CD4-positive, alpha-beta memory T cell (primary cell): ENCODE data around the gene SHQ1. TPM values are rescaled to one million over a fixed set of nuclear protein-coding genes. Genes with fewer than 3 reads are reported as not detected.

Experiments used
- CTCF ChIA-PET: fragments of 350-600 bp; sonication (Branson Sonifier 250); formaldehyde crosslinking; loops from one replicate; lab custom pipeline; 2021; ENCODE audit warnings: inconsistent platforms; ENCODE audit not compliant: partially characterized antibody; lab: Charles Lee
- POLR2A ChIA-PET: fragments of 350-600 bp; sonication (Branson Sonifier 250); formaldehyde crosslinking; loops from one replicate; lab custom pipeline; 2021; ENCODE audit not compliant: partially characterized antibody; lab: Charles Lee
- DNase-seq, 5 donors: peaks; one replicate each; pipeline versions ENCODE4 v3.0.0 to v3.0.0-alpha.2; 2020 to 2022; ENCODE audit warnings: mixed read lengths in 1 of 5
- H3K27ac ChIP-seq: one replicate; pipeline ENCODE4 v1.7.0; 2013; ENCODE audit warnings: low read depth, low read length
- H3K27me3 ChIP-seq: 2 replicates; pipeline ENCODE4 v1.7.0; 2013; ENCODE audit warnings: mild to moderate bottlenecking, low read length, moderate library complexity; ENCODE audit not compliant: insufficient read depth
- H3K36me3 ChIP-seq: 2 replicates; pipeline ENCODE4 v1.7.0; 2013; ENCODE audit warnings: mild to moderate bottlenecking, low read length, moderate library complexity; ENCODE audit not compliant: insufficient read depth
- H3K4me1 ChIP-seq: 2 replicates; pipeline ENCODE4 v1.7.0; 2013; ENCODE audit warnings: mild to moderate bottlenecking, low read length, moderate library complexity; ENCODE audit not compliant: insufficient read depth
- H3K4me3 ChIP-seq, 2 donors: one replicate each; pipeline ENCODE4 v1.7.0; 2013; ENCODE audit warnings: low read length in 2 of 2, mild to moderate bottlenecking in 1 of 2
- H3K9me3 ChIP-seq, 2 donors: one replicate each; pipeline ENCODE4 v1.7.0; 2013; ENCODE audit warnings: low read length in 2 of 2, control low read depth in 1 of 2; ENCODE audit not compliant: control insufficient read depth in 1 of 2
- H3K27ac Mint-ChIP-seq, 7 donors: one replicate each; pipeline ENCODE4 v1.8.0; 2020 to 2021; ENCODE audit warnings: mixed read lengths in 7 of 7, mild to moderate bottlenecking in 6 of 7, inconsistent platforms in 3 of 7, moderate library complexity in 3 of 7
- H3K27me3 Mint-ChIP-seq, 2 donors: one replicate each; pipeline ENCODE4 v1.8.0; 2020 to 2021; ENCODE audit warnings: mixed read lengths in 2 of 2
- H3K36me3 Mint-ChIP-seq, 2 donors: one replicate each; pipeline ENCODE4 v1.8.0; 2020 to 2021; ENCODE audit warnings: mixed read lengths in 2 of 2, inconsistent platforms in 1 of 2, mild to moderate bottlenecking in 1 of 2
- H3K4me1 Mint-ChIP-seq, 4 donors: one replicate each; pipeline ENCODE4 v1.8.0; 2020 to 2021; ENCODE audit warnings: mixed read lengths in 4 of 4, mild to moderate bottlenecking in 1 of 4
- H3K4me3 Mint-ChIP-seq, 8 donors: one replicate each; pipeline ENCODE4 v1.8.0; 2020 to 2021; ENCODE audit warnings: mixed read lengths in 8 of 8, mild to moderate bottlenecking in 7 of 8, moderate library complexity in 6 of 8, inconsistent platforms in 3 of 8
- H3K9me3 Mint-ChIP-seq, 8 donors: one replicate each; pipeline ENCODE4 v1.8.0; 2020 to 2021; ENCODE audit warnings: mixed read lengths in 8 of 8, mild to moderate bottlenecking in 5 of 8, inconsistent platforms in 3 of 8, moderate library complexity in 1 of 8
- intact Hi-C: fragments of 100-400 bp; cut with micrococcal nuclease; formaldehyde crosslinking; loops from one replicate; pipeline ENCODE4 v1.15.1; 2023
- polyA plus RNA-seq, 2 donors: library from polyadenylated mRNA; unstranded; fragments of 300-500 nt; fragmentation: Illumina TruSeq; gene quantifications; one replicate each; pipeline ENCODE4 v1.2.3, GENCODE V29; 2021
- total RNA-seq, 2 experiments: library from RNA; stranded (reverse); gene quantifications; one replicate each; pipeline ENCODE4 v1.2.3, GENCODE V29; 2021

The SHQ1 gene
- total and polyA plus RNA-seq, 4 experiments from 2014 or later, result 6.6 to 31.2 (median 26.1) TPM

DNA sequence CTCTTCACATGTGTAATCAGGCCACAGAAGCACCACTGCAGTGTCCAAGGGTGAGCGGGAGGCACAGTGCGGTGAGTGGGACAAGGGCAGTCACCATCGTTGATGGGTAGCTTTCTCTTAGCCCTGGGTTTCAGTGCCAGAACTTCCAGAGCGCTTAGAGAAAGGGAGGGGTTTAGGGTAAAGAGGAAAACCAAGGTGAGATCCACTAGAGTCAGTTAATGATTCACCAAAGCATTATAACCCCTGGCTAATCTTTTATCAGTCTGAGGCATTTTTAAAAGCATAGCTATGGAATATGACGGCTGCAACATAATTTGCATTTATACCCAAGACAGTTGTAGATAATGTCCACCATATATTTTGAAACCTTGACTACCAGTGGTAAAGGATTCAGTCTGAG is 94.8 kb downstream of the SHQ1 start:
- Mint-ChIP-seq H3K4me3 (no peak overlapping the region), H3K27me3 (no peaks in the 10 kb centered on the region), H3K36me3 (peaks cover 7 to 20% of the 10 kb centered on the region in 2 donors), H3K9me3 (no peaks in the 10 kb centered on the region), H3K4me1 (peaks cover 20 to 35% (median 30%) of the 10 kb centered on the region in 4 donors), H3K27ac (peak overlapping the region in 1 of 7 donors; percentile 27)
- ChIA-PET POLR2A (interaction anchor here (1.4 to 5.1 kb wide), 2 partner anchors 10 to 14 kb away, joined by 3 to 31 read pairs; no protein-coding TSS in a partner anchor), CTCF (no interaction called here)
- intact Hi-C loops, result no loop called here
- Histone ChIP-seq H3K27me3 (no peaks in the 10 kb centered on the region), H3K27ac (no peak overlapping the region), H3K4me3 (no peak overlapping the region), H3K36me3 (no peaks in the 10 kb centered on the region), H3K4me1 (peaks cover 34% of the 10 kb centered on the region), H3K9me3 (no peaks in the 10 kb centered on the region)
- DNase-seq, result no peak

DNA sequence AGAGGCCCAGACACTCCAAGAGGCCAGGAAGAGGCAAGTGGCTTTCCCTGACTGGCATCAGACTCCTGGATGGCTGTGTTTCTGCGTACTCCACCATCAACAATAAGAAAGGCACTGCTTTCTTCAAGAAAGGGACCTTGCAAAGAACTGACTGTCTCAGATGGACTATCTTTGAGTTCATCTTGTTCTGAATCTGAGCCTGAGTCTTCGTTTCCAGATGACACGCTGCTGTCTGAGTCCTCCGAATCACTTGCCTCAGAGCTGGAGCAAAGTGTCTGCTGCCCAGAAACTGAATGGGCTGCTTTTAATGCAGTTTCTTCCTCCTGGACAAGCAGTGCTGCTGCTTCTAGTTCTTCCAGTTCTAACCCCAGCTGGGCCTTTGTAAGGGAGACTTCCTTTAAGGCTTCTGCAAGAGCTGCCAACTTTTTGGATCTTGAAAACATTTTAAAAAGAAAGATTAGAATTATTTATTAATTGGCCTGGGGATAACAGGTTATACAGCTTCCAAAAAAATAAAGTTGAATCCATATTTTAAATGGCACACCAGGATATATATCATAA is 97.8 kb downstream of the SHQ1 start:
- Histone ChIP-seq H3K4me1 (peaks cover 6% of the 10 kb centered on the region), H3K27ac (no peak overlapping the region), H3K4me3 (no peak overlapping the region), H3K27me3 (no peaks in the 10 kb centered on the region), H3K36me3 (no peaks in the 10 kb centered on the region), H3K9me3 (no peaks in the 10 kb centered on the region)
- peaks cover 10 to 28% of the 10 kb centered on the region in 2 donors for H3K36me3 Mint-ChIP-seq
- no peak overlapping the region for H3K27ac Mint-ChIP-seq
- intact Hi-C loops, result no loop called here
- H3K4me3 Mint-ChIP-seq, result no peak overlapping the region
- DNase-seq, result no peak
- no peaks in the 10 kb centered on the region for H3K9me3 Mint-ChIP-seq
- peaks cover 7 to 12% (median 8%) of the 10 kb centered on the region in 4 donors for H3K4me1 Mint-ChIP-seq
- no peaks in the 10 kb centered on the region for H3K27me3 Mint-ChIP-seq
- ChIA-PET POLR2A (interaction anchor here (0.8 kb wide), 1 partner anchor 11 kb away, joined by 3 read pairs; no protein-coding TSS in a partner anchor), CTCF (no interaction called here)

DNA sequence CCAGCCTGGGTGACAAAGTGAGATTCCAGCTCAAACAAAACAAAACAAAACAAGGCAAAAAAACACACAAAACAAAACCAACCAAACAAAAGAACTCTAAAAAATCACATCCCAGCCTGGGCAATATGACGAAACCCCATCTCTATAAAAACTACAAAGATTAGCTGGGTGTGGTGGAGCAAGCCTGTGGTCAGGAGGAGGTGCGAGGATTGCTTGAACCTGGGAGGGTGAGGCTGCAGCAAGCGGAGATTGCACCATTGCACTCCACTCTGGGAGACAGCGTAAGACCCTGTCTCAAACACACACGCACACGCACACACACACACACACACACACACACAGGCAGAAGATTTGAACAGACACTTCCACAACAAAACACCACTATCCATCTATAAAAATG is 99.6 kb downstream of the SHQ1 start:
- DNase-seq, result no peak
- Histone ChIP-seq H3K36me3 (no peaks in the 10 kb centered on the region), H3K27me3 (no peaks in the 10 kb centered on the region), H3K4me1 (no peaks in the 10 kb centered on the region), H3K9me3 (no peaks in the 10 kb centered on the region), H3K27ac (no peak overlapping the region), H3K4me3 (no peak overlapping the region)
- Mint-ChIP-seq H3K4me3 (no peak overlapping the region), H3K27ac (peak overlapping the region in 2 of 7 donors; percentile 50 to 70), H3K36me3 (peaks cover 9 to 28% of the 10 kb centered on the region in 2 donors), H3K27me3 (no peaks in the 10 kb centered on the region), H3K4me1 (peaks cover 0 to 4% (median 3%) of the 10 kb centered on the region in 4 donors), H3K9me3 (no peaks in the 10 kb centered on the region)
- POLR2A ChIA-PET, result interaction anchor here (0.7 kb wide), 1 partner anchor 159 kb away, joined by 3 read pairs; no protein-coding TSS in a partner anchor
- intact Hi-C loops, result no loop called here
- CTCF ChIA-PET, result interaction anchor here (1.2 kb wide), 1 partner anchor 11 kb away, joined by 3 read pairs; no protein-coding TSS in a partner anchor

DNA sequence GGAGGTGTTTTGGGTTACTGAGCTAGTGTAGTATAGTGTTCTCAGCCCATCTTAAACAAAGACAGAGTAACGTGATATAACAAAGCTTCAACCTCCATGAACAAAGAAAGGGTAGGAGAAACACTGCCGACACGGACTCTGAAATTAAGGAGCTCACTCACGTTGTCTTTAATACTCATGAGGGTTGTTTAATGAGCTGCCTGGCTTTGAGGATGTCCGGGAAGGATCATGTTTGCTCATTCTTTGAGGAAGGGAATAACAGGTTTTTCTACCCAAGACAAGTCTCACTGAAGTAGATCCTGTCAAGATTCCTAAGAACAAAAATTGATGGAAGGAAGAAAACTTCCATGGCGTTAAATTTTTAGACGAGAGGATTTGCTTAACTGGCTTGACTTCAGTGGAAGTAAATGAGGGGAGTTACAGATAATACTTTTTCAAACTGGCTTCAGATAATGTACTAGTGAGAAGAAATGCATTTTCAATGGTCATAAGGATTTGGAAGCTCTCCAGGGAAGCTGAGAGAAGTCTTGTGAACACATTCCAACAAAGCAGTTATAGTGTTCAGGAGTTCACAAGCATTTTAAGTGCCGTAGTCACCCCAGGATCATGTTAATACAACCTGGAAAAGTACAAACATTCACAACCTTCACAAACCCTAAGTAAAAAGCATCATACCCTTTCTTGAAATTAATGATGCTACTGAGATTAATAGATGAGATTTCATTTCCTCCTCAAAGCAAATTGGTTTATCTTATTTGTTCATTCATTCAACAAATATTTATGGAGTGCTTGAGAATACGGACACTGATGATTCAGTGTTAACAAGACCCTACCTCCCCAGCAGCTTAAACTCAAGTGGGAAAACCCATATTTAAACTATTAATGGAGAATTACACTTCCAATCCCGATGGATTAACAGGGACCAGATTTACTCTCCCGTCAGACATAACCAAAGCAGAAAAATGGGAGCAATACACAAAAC is 101.5 kb downstream of the SHQ1 start:
- CTCF ChIA-PET, result no interaction called here
- Histone ChIP-seq H3K4me1 (no peaks in the 10 kb centered on the region), H3K4me3 (no peak overlapping the region), H3K36me3 (no peaks in the 10 kb centered on the region), H3K27ac (no peak overlapping the region), H3K9me3 (no peaks in the 10 kb centered on the region), H3K27me3 (no peaks in the 10 kb centered on the region)
- no peak for DNase-seq
- POLR2A ChIA-PET, result interaction anchor here (1.1 kb wide), 1 partner anchor 9 kb away, joined by 5 read pairs; no protein-coding TSS in a partner anchor
- Mint-ChIP-seq H3K4me3 (no peak overlapping the region), H3K4me1 (peaks cover 0 to 4% (median 4%) of the 10 kb centered on the region in 4 donors), H3K27ac (peak overlapping the region in 1 of 7 donors; percentile 33), H3K9me3 (no peaks in the 10 kb centered on the region), H3K27me3 (no peaks in the 10 kb centered on the region), H3K36me3 (peaks cover 6 to 20% of the 10 kb centered on the region in 2 donors)
- intact Hi-C loops, result no loop called here

DNA sequence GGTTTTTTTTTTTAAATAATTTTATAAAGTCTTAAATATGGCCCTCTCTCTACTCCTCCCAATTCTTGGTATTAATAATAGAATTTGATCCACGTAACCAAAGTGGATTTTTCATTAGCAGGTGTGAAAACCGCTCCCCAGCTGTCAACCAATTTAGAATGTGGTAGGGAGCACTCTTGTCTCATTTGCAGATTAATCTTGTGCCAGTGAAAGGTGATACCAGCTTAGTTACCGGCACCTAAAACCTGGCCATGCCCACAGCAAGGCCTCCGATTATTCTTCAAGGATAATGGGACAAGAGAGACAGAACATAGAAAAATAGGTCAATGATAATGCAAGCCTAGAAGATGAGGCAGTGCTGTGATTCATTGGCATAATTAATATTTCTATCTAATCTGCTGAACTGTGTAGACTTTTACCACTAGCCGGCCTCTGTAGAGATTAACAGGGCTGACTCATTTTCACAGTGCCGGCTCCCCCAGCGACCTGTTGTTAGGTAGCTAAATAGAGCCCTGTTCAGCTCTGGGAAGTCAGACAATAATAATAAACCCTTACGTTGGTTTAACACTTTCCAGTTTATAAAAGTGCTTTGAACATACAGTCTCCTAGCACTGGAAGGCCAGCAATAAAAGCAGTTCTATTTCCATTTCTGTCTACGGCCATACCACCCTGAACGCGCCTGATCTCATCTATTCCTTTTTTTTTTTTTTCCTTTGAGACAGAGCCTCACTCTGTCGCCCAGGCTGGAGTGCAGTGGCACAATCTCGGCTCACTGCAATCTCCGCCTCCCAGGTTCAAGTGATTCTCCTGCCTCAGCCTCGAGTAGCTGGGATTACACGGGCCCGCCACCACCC is 102.9 kb downstream of the SHQ1 start:
- peaks cover 6 to 20% of the 10 kb centered on the region in 2 donors for H3K36me3 Mint-ChIP-seq
- ChIA-PET CTCF (interaction anchor here (1.7 kb wide), 1 partner anchor 79 kb away, joined by 6 read pairs; no protein-coding TSS in a partner anchor), POLR2A (interaction anchor here (1.1 to 2.1 kb wide), 2 partner anchors 10 kb away, joined by 5 read pairs; no protein-coding TSS in a partner anchor)
- H3K27ac Mint-ChIP-seq, result no peak overlapping the region
- H3K4me1 Mint-ChIP-seq, result peaks cover 0 to 9% (median 5%) of the 10 kb centered on the region in 4 donors
- intact Hi-C loops, result no loop called here
- no peak for DNase-seq
- H3K9me3 Mint-ChIP-seq, result no peaks in the 10 kb centered on the region
- Histone ChIP-seq H3K27me3 (no peaks in the 10 kb centered on the region), H3K27ac (no peak overlapping the region), H3K4me3 (no peak overlapping the region), H3K4me1 (no peaks in the 10 kb centered on the region), H3K9me3 (no peaks in the 10 kb centered on the region), H3K36me3 (no peaks in the 10 kb centered on the region)
- H3K4me3 Mint-ChIP-seq, result no peak overlapping the region
- H3K27me3 Mint-ChIP-seq, result no peaks in the 10 kb centered on the region

DNA sequence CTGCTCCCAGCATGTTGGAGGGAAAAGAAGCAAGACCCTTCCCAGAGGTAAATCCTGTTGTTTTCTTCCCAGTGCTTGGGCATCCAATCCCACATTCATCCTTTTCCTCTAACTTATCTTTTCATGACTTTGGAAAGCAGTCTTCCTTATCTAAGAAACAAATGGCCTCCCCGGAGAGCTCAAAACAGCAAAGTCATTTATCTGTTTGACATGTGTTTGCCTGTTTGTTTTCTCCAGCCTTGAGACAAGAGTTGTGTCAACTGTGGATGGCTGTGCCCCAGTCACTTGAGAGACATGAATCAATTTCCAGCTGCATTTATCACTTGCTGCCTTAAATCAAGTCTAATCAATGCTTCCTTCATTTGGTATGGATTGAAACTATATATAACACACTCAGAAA is 103.9 kb downstream of the SHQ1 start:
- no peak for DNase-seq
- POLR2A ChIA-PET, result interaction anchor here (2.1 kb wide), 1 partner anchor 11 kb away, joined by 5 read pairs; no protein-coding TSS in a partner anchor
- Histone ChIP-seq H3K36me3 (no peaks in the 10 kb centered on the region), H3K27ac (no peak overlapping the region), H3K9me3 (no peaks in the 10 kb centered on the region), H3K27me3 (no peaks in the 10 kb centered on the region), H3K4me3 (no peak overlapping the region), H3K4me1 (peaks cover 6% of the 10 kb centered on the region)
- H3K36me3 Mint-ChIP-seq, result peaks cover 3 to 15% of the 10 kb centered on the region in 2 donors
- H3K4me3 Mint-ChIP-seq, result no peak overlapping the region
- H3K4me1 Mint-ChIP-seq, result peaks cover 5 to 15% (median 7%) of the 10 kb centered on the region in 4 donors
- CTCF ChIA-PET, result interaction anchor here (1.2 to 1.7 kb wide), 2 partner anchors 78 to 1033 kb away, joined by 3 to 6 read pairs; no protein-coding TSS in a partner anchor
- H3K27me3 Mint-ChIP-seq, result no peaks in the 10 kb centered on the region
- intact Hi-C loops, result no loop called here
- H3K9me3 Mint-ChIP-seq, result peaks cover 0 to 1% (median 0%) of the 10 kb centered on the region in 8 donors
- no peak overlapping the region for H3K27ac Mint-ChIP-seq
